Measurements from ENCODE around the gene REXO1. TPM values are rescaled to one million over a fixed set of nuclear protein-coding genes. Genes with fewer than 3 reads are reported as not detected.

REXO1 gene
- total and polyA plus RNA-seq, 9 of the 15 experiments (the other 6 are each of a cell fraction or from before 2014, with no cell fraction given): 0.04 to 63.3 (median 15.8) TPM

DNA sequence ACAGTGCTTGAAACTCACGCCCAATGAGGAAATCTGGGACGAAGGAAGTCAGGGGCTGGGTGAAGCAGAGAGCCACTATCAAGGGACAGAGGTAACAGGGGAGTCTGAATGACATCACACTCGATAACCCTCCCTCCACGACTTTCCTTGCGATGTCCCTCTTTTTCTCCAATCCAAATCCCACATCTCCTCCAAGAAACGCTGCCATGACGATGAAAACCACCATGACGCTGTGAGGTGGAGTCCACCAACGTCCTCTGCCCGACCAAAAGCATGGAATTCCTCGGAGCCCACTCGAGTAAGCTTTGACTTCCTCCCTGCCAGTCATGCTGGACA, 967 bp downstream of the REXO1 start (continued):
- no peak for TF ChIP-seq ZNF584 (CRISPR knock-in tag; IDR thresholded peaks at IDR 0.05; ENCODE audit: low read depth)
- TF ChIP-seq MAFK (IDR thresholded peaks at IDR 0.05; ENCODE audit: low read length): no peak
- no peak for TF ChIP-seq MXD1 (CRISPR knock-in tag; IDR thresholded peaks at IDR 0.05; ENCODE audit: borderline replicate concordance, poor library complexity, severe bottlenecking)
- no peak for TF ChIP-seq HCFC1 (IDR thresholded peaks at IDR 0.05; ENCODE audit: low read depth, low read length)
- no peak for TF ChIP-seq ZC3H8 (IDR thresholded peaks at IDR 0.05)
- TF ChIP-seq MAX (CRISPR knock-in tag; IDR thresholded peaks at IDR 0.05): no peak
- TF ChIP-seq, protein P1, sequence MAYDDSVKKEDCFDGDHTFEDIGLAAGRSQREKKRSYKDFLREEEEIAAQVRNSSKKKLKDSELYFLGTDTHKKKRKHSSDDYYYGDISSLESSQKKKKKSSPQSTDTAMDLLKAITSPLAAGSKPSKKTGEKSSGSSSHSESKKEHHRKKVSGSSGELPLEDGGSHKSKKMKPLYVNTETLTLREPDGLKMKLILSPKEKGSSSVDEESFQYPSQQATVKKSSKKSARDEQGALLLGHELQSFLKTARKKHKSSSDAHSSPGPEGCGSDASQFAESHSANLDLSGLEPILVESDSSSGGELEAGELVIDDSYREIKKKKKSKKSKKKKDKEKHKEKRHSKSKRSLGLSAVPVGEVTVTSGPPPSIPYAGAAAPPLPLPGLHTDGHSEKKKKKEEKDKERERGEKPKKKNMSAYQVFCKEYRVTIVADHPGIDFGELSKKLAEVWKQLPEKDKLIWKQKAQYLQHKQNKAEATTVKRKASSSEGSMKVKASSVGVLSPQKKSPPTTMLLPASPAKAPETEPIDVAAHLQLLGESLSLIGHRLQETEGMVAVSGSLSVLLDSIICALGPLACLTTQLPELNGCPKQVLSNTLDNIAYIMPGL (CRISPR knock-in tag; IDR thresholded peaks at IDR 0.05): no peak
- TF ChIP-seq MCM5 (IDR thresholded peaks at IDR 0.05; ENCODE audit: low read depth): no peak

GRCh38 chr19:1846517-1847204, 1.6 kb downstream of the REXO1 start:
- ChIA-PET POLR2A (interaction anchor here (0.6 to 1.8 kb wide), 4 partner anchors 8 to 825 kb away, joined by 3 to 9 read pairs (median 6); no protein-coding TSS in a partner anchor), CTCF (ENCODE audit: low intra/inter-chr PET ratio) (no interaction called here)
- Histone ChIP-seq H2AFZ (ENCODE audit: low read depth, low read length) (no peak overlapping the region), H3K9me1 (ENCODE audit: control insufficient read depth, insufficient read depth, low read length) (no peaks in the 10 kb centered on the region), H3K9ac (ENCODE audit: insufficient read depth in 1 of 2, low read depth in 2 of 2, low read length in 2 of 2) (peak overlapping the region; percentile 90 to 99), H3K27me3 (ENCODE audit: control insufficient read depth in 2 of 2, insufficient read depth in 2 of 2, low read length in 2 of 2) (no peaks in the 10 kb centered on the region), H3K4me1 (replicated peaks in 1 of 2; ENCODE audit: control insufficient read depth in 2 of 2, insufficient read depth in 2 of 2, low read length in 2 of 2) (peaks cover 18 to 83% of the 10 kb centered on the region in 2 experiments), H3K36me3 (ENCODE audit: control insufficient read depth, insufficient read depth, low read length) (peaks cover 57% of the 10 kb centered on the region), H3K9me3 (replicated peaks; ENCODE audit: control insufficient read depth, insufficient read depth, low read depth, low read length) (no peaks in the 10 kb centered on the region), H3K79me2 (ENCODE audit: control insufficient read depth, insufficient read depth, low read length) (peaks cover 83% of the 10 kb centered on the region), H4K20me1 (replicated peaks; ENCODE audit: control insufficient read depth, insufficient read depth, low read length) (peaks cover 45% of the 10 kb centered on the region), H3K27ac (ENCODE audit: extremely low read depth, low read depth, low read length) (peak overlapping the region; percentile 100; the same call in 2 of the 3 replicates), H3K4me3 (peak overlapping the region; percentile 100), H3K4me2 (ENCODE audit: insufficient read depth, low read length) (peak overlapping the region; percentile 99)
- no peak for DNase-seq (ENCODE audit: extremely low read depth in 1 of 4, low spot score in 3 of 4)
- no TSS peak for BruUV-seq (replicated peaks)
- no peak for ATAC-seq
- in situ Hi-C loops (cut with MboI) (no loop called here), intact Hi-C loops (cut with micrococcal nuclease) (no loop called here)
- 58% methylated on average over 29 of the region's 29 CpGs for WGBS (ENCODE audit: insufficient coverage, low coverage, missing lambda C conversion rate)
- TF ChIP-seq ZNF311 (CRISPR knock-in tag; IDR thresholded peaks at IDR 0.05) (no peak), TAF7 (tag; IDR thresholded peaks at IDR 0.05) (no peak), ESRRA (IDR thresholded peaks at IDR 0.05; ENCODE audit: borderline replicate concordance, low read depth) (no peak), YBX1 (IDR thresholded peaks at IDR 0.05) (no peak), POLR2G (IDR thresholded peaks at IDR 0.05; ENCODE audit: low read depth, low read length) (peak; percentile 41; the same call in 1 of the 2 replicates), ZNF121 (CRISPR knock-in tag; conservative IDR thresholded peaks at IDR 0.05) (peak; percentile 86), ZSCAN29 (IDR thresholded peaks at IDR 0.05) (no peak), ZNF778 (CRISPR knock-in tag; IDR thresholded peaks at IDR 0.05) (no peak)
- FAIRE-seq: no peak

All from K562 (cell line).